ENCODE measurements around the gene IQSEC3. TPM values are rescaled to one million over a fixed set of nuclear protein-coding genes. Genes with fewer than 3 reads are reported as not detected.

IQSEC3 gene
- total RNA-seq, 1 donor from 2014 or later: not detected

- no peaks in the 10 kb centered on the region for H3K36me3 Mint-ChIP-seq (ENCODE audit: low read depth)
- ATAC-seq (ENCODE audit: low read depth): no peak
- CTCF ChIA-PET: no interaction called here
- POLR2A ChIA-PET: no interaction called here
- H3K27ac Mint-ChIP-seq: no peak overlapping the region
- intact Hi-C loops (cut with micrococcal nuclease): no loop called here
- DNase-seq: no peak
- peak overlapping the region; percentile 19 for H3K4me3 Mint-ChIP-seq
- no peak for TF ChIP-seq CTCF (IDR thresholded peaks at IDR 0.05)
- peaks cover 44% of the 10 kb centered on the region for H3K27me3 Mint-ChIP-seq
- peaks cover 17% of the 10 kb centered on the region for H3K4me1 Mint-ChIP-seq
- no peaks in the 10 kb centered on the region for H3K9me3 Mint-ChIP-seq
Measured at GRCh38 chr12:211639-212414, 145.3 kb downstream of the IQSEC3 start.

DNA sequence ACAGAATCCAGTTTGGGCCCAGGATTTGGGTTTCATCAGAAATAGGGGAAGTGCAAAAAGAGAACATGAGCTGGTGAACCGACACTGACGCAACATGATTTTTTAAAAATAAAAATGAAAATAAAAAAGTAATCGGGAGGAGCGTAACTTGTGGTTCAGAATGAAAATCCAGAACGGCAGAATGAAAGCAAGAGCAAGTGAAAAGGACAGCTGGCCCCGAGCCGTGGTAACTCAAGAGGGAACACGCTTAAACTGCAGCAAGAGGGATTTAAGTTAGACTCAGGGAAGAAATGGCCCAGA is 145.8 kb downstream of the IQSEC3 start:
- Mint-ChIP-seq H3K4me1 (peaks cover 17% of the 10 kb centered on the region), H3K9me3 (no peaks in the 10 kb centered on the region), H3K27me3 (peaks cover 45% of the 10 kb centered on the region), H3K36me3 (ENCODE audit: low read depth) (no peaks in the 10 kb centered on the region), H3K4me3 (peak overlapping the region; percentile 19), H3K27ac (no peak overlapping the region)
- ATAC-seq (ENCODE audit: low read depth): no peak
- intact Hi-C loops (cut with micrococcal nuclease): no loop called here
- TF ChIP-seq CTCF (IDR thresholded peaks at IDR 0.05): no peak
- POLR2A ChIA-PET: no interaction called here
- CTCF ChIA-PET: no interaction called here
- no peak for DNase-seq

- no peak overlapping the region for H3K4me3 Mint-ChIP-seq
- no peak for DNase-seq
- TF ChIP-seq CTCF (IDR thresholded peaks at IDR 0.05): no peak
- no peak overlapping the region for H3K27ac Mint-ChIP-seq
- no peaks in the 10 kb centered on the region for H3K36me3 Mint-ChIP-seq (ENCODE audit: low read depth)
- CTCF ChIA-PET: no interaction called here
- POLR2A ChIA-PET: no interaction called here
- peaks cover 46% of the 10 kb centered on the region for H3K27me3 Mint-ChIP-seq
- H3K9me3 Mint-ChIP-seq: no peaks in the 10 kb centered on the region
- ATAC-seq (ENCODE audit: low read depth): no peak
- intact Hi-C loops (cut with micrococcal nuclease): no loop called here
- peaks cover 17% of the 10 kb centered on the region for H3K4me1 Mint-ChIP-seq
Measured at GRCh38 chr12:212715-213526, 146.4 kb downstream of the IQSEC3 start.

GRCh38 chr12:213527-213932 is 147.0 kb downstream of the IQSEC3 start:
- ChIA-PET POLR2A (no interaction called here), CTCF (no interaction called here)
- intact Hi-C loops (cut with micrococcal nuclease): no loop called here
- Mint-ChIP-seq H3K36me3 (ENCODE audit: low read depth) (no peaks in the 10 kb centered on the region), H3K27ac (no peak overlapping the region), H3K4me1 (peaks cover 17% of the 10 kb centered on the region), H3K27me3 (peaks cover 47% of the 10 kb centered on the region), H3K9me3 (no peaks in the 10 kb centered on the region), H3K4me3 (no peak overlapping the region)
- TF ChIP-seq CTCF (IDR thresholded peaks at IDR 0.05): no peak
- no peak for ATAC-seq (ENCODE audit: low read depth)
- DNase-seq: no peak

GRCh38 chr12:214003-214741 is 147.6 kb downstream of the IQSEC3 start, which contains the start of gene SLC6A12:
SLC6A12 (minus strand) TSS chr12:214157; CDS start chr12:209986, 4,171 bp downstream.
- CTCF ChIA-PET: no interaction called here
- POLR2A ChIA-PET: no interaction called here
- H3K36me3 Mint-ChIP-seq (ENCODE audit: low read depth): no peaks in the 10 kb centered on the region
- no peak within 1 kb of the TSS for H3K4me3 Mint-ChIP-seq
- no peaks in the 10 kb centered on the region for H3K9me3 Mint-ChIP-seq
- no peak for TF ChIP-seq CTCF (IDR thresholded peaks at IDR 0.05)
- peaks cover 46% of the 10 kb centered on the region for H3K27me3 Mint-ChIP-seq
- ATAC-seq (ENCODE audit: low read depth) (no peak), DNase-seq (no peak)
- intact Hi-C loops (cut with micrococcal nuclease): no loop called here
- no peak within 1 kb of the TSS for H3K27ac Mint-ChIP-seq
- peaks cover 17% of the 10 kb centered on the region for H3K4me1 Mint-ChIP-seq

All from activated B cell treated with CpG ODN at 0.5 μM for 24 hours (primary cell).